ENCODE results near the gene SLC16A2. TPM values are rescaled to one million over a fixed set of nuclear protein-coding genes. Genes with fewer than 3 reads are reported as not detected.

Gene SLC16A2
- total RNA-seq, 1 experiment from 2014 or later: 17.8 TPM

DNA sequence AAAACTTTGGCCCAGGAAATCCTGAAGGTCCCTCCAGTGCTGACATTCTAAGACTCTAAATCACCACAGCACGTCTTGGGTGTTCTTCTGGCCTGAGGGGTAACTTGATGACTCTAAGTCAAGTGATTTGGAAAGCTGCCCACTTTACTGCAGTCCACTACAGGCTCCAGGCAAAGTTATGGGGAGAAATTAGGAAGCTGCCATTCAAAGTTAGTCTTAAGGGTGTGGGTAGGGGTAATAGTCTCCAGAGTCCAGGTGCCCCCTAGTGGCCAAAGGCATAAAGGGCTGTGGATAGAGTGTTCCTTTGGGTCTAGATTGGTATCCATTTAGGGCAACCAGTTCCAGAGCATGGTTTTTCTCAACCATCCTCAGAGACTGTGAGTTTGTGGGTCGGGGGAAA lies 38.7 kb upstream of the SLC16A2 start:
- CTCF ChIA-PET: interaction anchor here (0.9 kb wide), 1 partner anchor 152 kb away, joined by 5 read pairs; no protein-coding TSS in a partner anchor

GRCh38 chrX:74383611-74384010 lies 37.7 kb upstream of the SLC16A2 start:
- Histone ChIP-seq H3K27ac (ENCODE audit: low read depth, low read length, poor library complexity, severe bottlenecking) (no peak overlapping the region), H3K27me3 (replicated peaks; ENCODE audit: insufficient read depth, low read depth, low read length, poor library complexity) (no peaks in the 10 kb centered on the region), H3K36me3 (ENCODE audit: insufficient read depth, low read length, poor library complexity, severe bottlenecking) (no peaks in the 10 kb centered on the region), H3K4me1 (ENCODE audit: insufficient read depth, low read length, poor library complexity, severe bottlenecking) (no peaks in the 10 kb centered on the region), H3K4me3 (ENCODE audit: low read depth, low read length, poor library complexity, severe bottlenecking) (no peak overlapping the region), H3K9me3 (ENCODE audit: low read depth, low read length, poor library complexity, severe bottlenecking) (no peaks in the 10 kb centered on the region)
- ChIA-PET POLR2A (ENCODE audit: low non-redundant PET) (no interaction called here), CTCF (no interaction called here)
- peak; percentile 66 for DNase-seq (ENCODE audit: low spot score)
- intact Hi-C loops (cut with micrococcal nuclease; ENCODE audit: unreplicated experiment): loop anchor here (1.0 to 5.0 kb wide), 3 partner anchors 74 to 167 kb away; no protein-coding TSS in a partner anchor
- TF ChIP-seq, protein P1, sequence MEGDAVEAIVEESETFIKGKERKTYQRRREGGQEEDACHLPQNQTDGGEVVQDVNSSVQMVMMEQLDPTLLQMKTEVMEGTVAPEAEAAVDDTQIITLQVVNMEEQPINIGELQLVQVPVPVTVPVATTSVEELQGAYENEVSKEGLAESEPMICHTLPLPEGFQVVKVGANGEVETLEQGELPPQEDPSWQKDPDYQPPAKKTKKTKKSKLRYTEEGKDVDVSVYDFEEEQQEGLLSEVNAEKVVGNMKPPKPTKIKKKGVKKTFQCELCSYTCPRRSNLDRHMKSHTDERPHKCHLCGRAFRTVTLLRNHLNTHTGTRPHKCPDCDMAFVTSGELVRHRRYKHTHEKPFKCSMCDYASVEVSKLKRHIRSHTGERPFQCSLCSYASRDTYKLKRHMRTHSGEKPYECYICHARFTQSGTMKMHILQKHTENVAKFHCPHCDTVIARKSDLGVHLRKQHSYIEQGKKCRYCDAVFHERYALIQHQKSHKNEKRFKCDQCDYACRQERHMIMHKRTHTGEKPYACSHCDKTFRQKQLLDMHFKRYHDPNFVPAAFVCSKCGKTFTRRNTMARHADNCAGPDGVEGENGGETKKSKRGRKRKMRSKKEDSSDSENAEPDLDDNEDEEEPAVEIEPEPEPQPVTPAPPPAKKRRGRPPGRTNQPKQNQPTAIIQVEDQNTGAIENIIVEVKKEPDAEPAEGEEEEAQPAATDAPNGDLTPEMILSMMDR (conservative IDR thresholded peaks at IDR 0.05; ENCODE audit: low read depth, low read length): peak; percentile 67
- TF ChIP-seq EZH2 (IDR thresholded peaks at IDR 0.05; ENCODE audit: borderline replicate concordance, low read depth, low read length, poor library complexity, severe bottlenecking): no peak
- no TSS peak for BruUV-seq (replicated peaks)

More for the DNA sequence above, 38.7 kb upstream of the SLC16A2 start:
- no TSS peak for BruUV-seq (replicated peaks)
- Histone ChIP-seq H3K27me3 (replicated peaks; ENCODE audit: insufficient read depth, low read depth, low read length, poor library complexity) (no peaks in the 10 kb centered on the region), H3K4me1 (ENCODE audit: insufficient read depth, low read length, poor library complexity, severe bottlenecking) (no peaks in the 10 kb centered on the region), H3K36me3 (ENCODE audit: insufficient read depth, low read length, poor library complexity, severe bottlenecking) (no peaks in the 10 kb centered on the region), H3K4me3 (ENCODE audit: low read depth, low read length, poor library complexity, severe bottlenecking) (no peak overlapping the region), H3K27ac (ENCODE audit: low read depth, low read length, poor library complexity, severe bottlenecking) (no peak overlapping the region), H3K9me3 (ENCODE audit: low read depth, low read length, poor library complexity, severe bottlenecking) (no peaks in the 10 kb centered on the region)
- peak; percentile 79 for DNase-seq (ENCODE audit: low spot score)
- POLR2A ChIA-PET (ENCODE audit: low non-redundant PET): no interaction called here
- intact Hi-C loops (cut with micrococcal nuclease; ENCODE audit: unreplicated experiment): loop anchor here (1.0 to 5.0 kb wide), 3 partner anchors 75 to 168 kb away; no protein-coding TSS in a partner anchor
- TF ChIP-seq EZH2 (IDR thresholded peaks at IDR 0.05; ENCODE audit: borderline replicate concordance, low read depth, low read length, poor library complexity, severe bottlenecking): no peak
- TF ChIP-seq, protein P1 (conservative IDR thresholded peaks at IDR 0.05; ENCODE audit: low read depth, low read length): peak; percentile 81

GRCh38 chrX:74389016-74389722 lies 32.1 kb upstream of the SLC16A2 start:
- Histone ChIP-seq H3K4me3 (ENCODE audit: low read depth, low read length, poor library complexity, severe bottlenecking) (no peak overlapping the region), H3K27ac (ENCODE audit: low read depth, low read length, poor library complexity, severe bottlenecking) (no peak overlapping the region), H3K27me3 (replicated peaks; ENCODE audit: insufficient read depth, low read depth, low read length, poor library complexity) (no peaks in the 10 kb centered on the region), H3K9me3 (ENCODE audit: low read depth, low read length, poor library complexity, severe bottlenecking) (no peaks in the 10 kb centered on the region), H3K4me1 (ENCODE audit: insufficient read depth, low read length, poor library complexity, severe bottlenecking) (no peaks in the 10 kb centered on the region), H3K36me3 (ENCODE audit: insufficient read depth, low read length, poor library complexity, severe bottlenecking) (no peaks in the 10 kb centered on the region)
- intact Hi-C loops (cut with micrococcal nuclease; ENCODE audit: unreplicated experiment): no loop called here
- TF ChIP-seq, protein P1 (conservative IDR thresholded peaks at IDR 0.05; ENCODE audit: low read depth, low read length): no peak
- no peak for TF ChIP-seq EZH2 (IDR thresholded peaks at IDR 0.05; ENCODE audit: borderline replicate concordance, low read depth, low read length, poor library complexity, severe bottlenecking)
- DNase-seq (ENCODE audit: low spot score): no peak
- CTCF ChIA-PET: no interaction called here
- no TSS peak for BruUV-seq (replicated peaks)
- POLR2A ChIA-PET (ENCODE audit: low non-redundant PET): no interaction called here
